Epithelial cell of esophagus (primary cell): ENCODE data around the gene PLAAT2.

Experiments
- DNase-seq: peaks from one replicate; pipeline ENCODE4 v3.0.0; 2010; ENCODE audit warnings: low read depth
- H3K4me3 ChIP-seq: 2 replicates; pipeline ENCODE4 v1.5.1; 2011; ENCODE audit warnings: mild to moderate bottlenecking, low read length, control low read depth
- CTCF ChIP-seq: IDR thresholded peaks from 2 replicates; pipeline ENCODE4 v1.5.1; 2011; ENCODE audit warnings: low read depth, mild to moderate bottlenecking, low read length, control low read depth, inconsistent platforms; ENCODE audit not compliant: insufficient read depth; ENCODE audit errors: missing control alignments

Gene PLAAT2

GRCh38 chr11:63563201-63564055, at the start of gene PLAAT2:
TSS of gene PLAAT2 (minus strand) at chr11:63563379. CDS start at chr11:63563324, 55 bp downstream.
- no peak for DNase-seq
- no peak within 1 kb of the TSS for H3K4me3 ChIP-seq
- TF ChIP-seq CTCF: no peak

GRCh38 chr11:63612181-63612580, 49.0 kb upstream of the PLAAT2 start:
- DNase-seq: no peak
- no peak for TF ChIP-seq CTCF
- no peak overlapping the region for H3K4me3 ChIP-seq

- no peak for TF ChIP-seq CTCF
- H3K4me3 ChIP-seq: no peak overlapping the region
- no peak for DNase-seq
Observed at GRCh38 chr11:63611395-63611747, 48.2 kb upstream of the PLAAT2 start.

GRCh38 chr11:63610604-63611394, 47.6 kb upstream of the PLAAT2 start:
- H3K4me3 ChIP-seq: no peak overlapping the region

GRCh38 chr11:63609971-63610580, 46.9 kb upstream of the PLAAT2 start:
- no peak for TF ChIP-seq CTCF
- no peak overlapping the region for H3K4me3 ChIP-seq
- DNase-seq: no peak

More at GRCh38 chr11:63610604-63611394, 47.6 kb upstream of the PLAAT2 start:
- no peak for TF ChIP-seq CTCF
- no peak for DNase-seq

- TF ChIP-seq CTCF: no peak
- DNase-seq: no peak
- H3K4me3 ChIP-seq: no peak overlapping the region
Observed at GRCh38 chr11:63609536-63609935, 46.4 kb upstream of the PLAAT2 start.
